ENCODE data around the gene TENM4.

GRCh38 chr11:78796956-78797355 is 643.9 kb downstream of the TENM4 start:
- TF ChIP-seq CTCF (IDR thresholded peaks at IDR 0.05) (no peak), POLR2A (IDR thresholded peaks at IDR 0.05) (no peak), POLR2AphosphoS5 (IDR thresholded peaks at IDR 0.05) (no peak)
